Sigmoid colon (tissue), 7 donors: ENCODE data around the gene FAM83E. TPM values are rescaled to one million over a fixed set of nuclear protein-coding genes. Genes with fewer than 3 reads are reported as not detected.

ENCODE experiments used
- DNase-seq: peaks from one replicate; pipeline ENCODE4 v3.0.0-alpha.2; 2019
- H3K27ac ChIP-seq, 4 donors: fragments of 200-600 bp; sonication (generic); one replicate each; pipeline ENCODE4 v1.5.1; 2016 to 2019; ENCODE audit warnings: mild to moderate bottlenecking in 1 of 4
- H3K27me3 ChIP-seq, 3 donors: fragments of 200-600 bp; sonication (generic); one replicate each; pipeline ENCODE4 v1.5.1; 2019; ENCODE audit warnings: mild to moderate bottlenecking in 1 of 3
- H3K36me3 ChIP-seq, 4 donors: fragments of 200-600 bp; sonication (generic); one replicate each; pipeline ENCODE4 v1.5.1; 2016 to 2019
- H3K4me1 ChIP-seq, 4 donors: fragments of 200-600 bp; sonication (generic); one replicate each; pipeline ENCODE4 v1.5.1; 2017 to 2019
- H3K4me3 ChIP-seq, 4 donors: fragments of 200-600 bp; sonication (generic); one replicate each; pipeline ENCODE4 v1.5.1; 2017 to 2019; ENCODE audit warnings: mild to moderate bottlenecking in 2 of 4, moderate library complexity in 1 of 4
- H3K9me3 ChIP-seq, 4 donors: fragments of 200-600 bp in 3 of 4; sonication (generic) in 3 of 4; one replicate each; pipeline versions ENCODE4 v1.5.1 to v1.6.1; 2013 to 2019
- CTCF ChIP-seq, 4 experiments: fragments of 450-650 bp in 3 of 4; fragments of 200-600 bp in 1 of 4; IDR thresholded peaks; one replicate each; pipeline ENCODE4 v1.5.1; 2016 to 2019; ENCODE audit warnings: antibody characterized with exemption in 4 of 4, mild to moderate bottlenecking in 3 of 4, moderate library complexity in 2 of 4
- EP300 ChIP-seq, 4 donors: sonication (generic); formaldehyde crosslinking; IDR thresholded peaks; one replicate each; pipeline ENCODE4 v1.6.1; 2017; ENCODE audit warnings: antibody characterized with exemption in 4 of 4
- POLR2A ChIP-seq, 2 donors: fragments of 450-650 bp; IDR thresholded peaks; one replicate each; pipeline ENCODE4 v1.6.1; 2016; ENCODE audit warnings: antibody characterized with exemption in 2 of 2, mild to moderate bottlenecking in 2 of 2, moderate library complexity in 2 of 2
- POLR2AphosphoS5 ChIP-seq, 4 donors: sonication (generic); formaldehyde crosslinking; IDR thresholded peaks; one replicate each; pipeline ENCODE4 v1.6.1; 2017; ENCODE audit warnings: antibody characterized with exemption in 4 of 4
- WGBS, 2 donors: extraction: QIAGEN DNeasy Blood & Tissue Kit; methylation state at CpG; one replicate each; pipeline ENCODE4 v1.1.7; 2013; 5-methylcytosine and 5-hydroxymethylcytosine counted together
- intact Hi-C: fragments of 100-400 bp; cut with DNase I; formaldehyde crosslinking; loops from one replicate; pipeline ENCODE4 v1.15.1; 2023
- polyA plus RNA-seq, 3 donors: library from polyadenylated mRNA; stranded (reverse); fragments of 200-250 nt; gene quantifications; one replicate each; pipeline ENCODE4 v1.2.3, GENCODE V29; 2013
- total RNA-seq, 4 donors: library from RNA; depleted of rRNA; stranded (reverse); fragments of >200 nt; gene quantifications; one replicate each; pipeline ENCODE4 v1.1.0, GENCODE V29; 2016
- donor health status: healthy with polysubstance abuse.
- donor health status: Bipolar disorder and iron deficiency.
- donor health status: healthy.

Gene FAM83E
- total and polyA plus RNA-seq, 7 donors: 109 to 168 (median 125) TPM; not detected in 4

GRCh38 chr19:48637948-48638830, 23.3 kb upstream of the FAM83E start:
- Histone ChIP-seq H3K36me3 (peaks cover 0 to 1% (median 0%) of the 10 kb centered on the region in 4 donors), H3K4me1 (peaks cover 0 to 43% (median 30%) of the 10 kb centered on the region in 4 donors), H3K9me3 (no peaks in the 10 kb centered on the region), H3K27me3 (no peaks in the 10 kb centered on the region), H3K4me3 (peak overlapping the region; percentile 54 to 89 (median 64)), H3K27ac (peak overlapping the region; percentile 91 to 99 (median 96))
- WGBS, 2 donors: 5 to 9% methylated on average over 29 of the region's 29 CpGs
- peak; percentile 37 to 83 (median 62) for TF ChIP-seq POLR2AphosphoS5 (IDR thresholded peaks at IDR 0.05)
- peak; percentile 52 to 53 for TF ChIP-seq POLR2A (IDR thresholded peaks at IDR 0.05)
- TF ChIP-seq CTCF (IDR thresholded peaks at IDR 0.05): peak in 1 of 4 experiments; percentile 14
- peak in 1 of 4 donors; percentile 9 for TF ChIP-seq EP300 (IDR thresholded peaks at IDR 0.05)
- DNase-seq: peak; percentile 96
- intact Hi-C loops: loop anchor here (10.0 kb wide), 2 partner anchors 327 to 837 kb away; partner anchors contain the start of genes FLT3LG and FTL

DNA sequence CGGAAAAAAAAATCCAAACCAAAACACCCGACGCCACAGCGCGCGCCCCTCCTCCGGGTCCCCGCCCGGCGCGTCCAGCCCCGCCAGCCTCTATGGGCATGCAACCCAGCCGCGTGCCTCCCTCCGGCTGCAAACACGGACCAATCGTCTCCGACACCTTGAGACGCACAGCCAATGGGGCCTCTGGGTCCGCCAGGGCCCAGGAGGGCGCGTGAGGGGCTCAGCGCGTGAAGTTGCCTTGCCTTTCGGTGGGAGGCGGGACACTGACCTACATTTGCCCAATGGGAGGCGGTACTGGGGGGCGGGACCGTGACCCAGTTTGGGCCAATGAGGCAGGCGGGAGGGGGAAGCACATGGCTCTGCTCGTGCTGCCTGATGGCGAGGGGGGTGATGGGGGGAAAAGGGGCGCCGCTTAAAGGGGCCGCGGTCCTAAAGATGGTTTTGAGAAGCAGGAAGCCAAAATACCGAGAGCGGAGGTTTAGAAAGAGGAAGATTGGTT, 22.6 kb upstream of the FAM83E start:
- peak overlapping the region; percentile 91 to 99 (median 96) for H3K27ac ChIP-seq
- H3K4me1 ChIP-seq: peaks cover 0 to 50% (median 37%) of the 10 kb centered on the region in 4 donors
- intact Hi-C loops: loop anchor here (10.0 kb wide), 2 partner anchors 327 to 837 kb away; partner anchors contain the start of genes FLT3LG and FTL
- H3K27me3 ChIP-seq: no peaks in the 10 kb centered on the region
- TF ChIP-seq EP300 (IDR thresholded peaks at IDR 0.05): peak in 1 of 4 donors; percentile 74
- TF ChIP-seq POLR2A (IDR thresholded peaks at IDR 0.05): no peak
- peak; percentile 66 to 92 (median 71) for TF ChIP-seq POLR2AphosphoS5 (IDR thresholded peaks at IDR 0.05)
- TF ChIP-seq CTCF (IDR thresholded peaks at IDR 0.05): no peak
- peak; percentile 100 for DNase-seq
- H3K36me3 ChIP-seq: peaks cover 0 to 8% (median 3%) of the 10 kb centered on the region in 4 donors
- H3K4me3 ChIP-seq: peak overlapping the region; percentile 54 to 89 (median 64)
- no peaks in the 10 kb centered on the region for H3K9me3 ChIP-seq
- 0% methylated on average over 38 of the region's 38 CpGs for WGBS, 2 donors

- Histone ChIP-seq H3K27ac (peak within 1 kb of the TSS; percentile 91 to 99 (median 96)), H3K4me3 (peak within 1 kb of the TSS; percentile 54 to 89 (median 64)), H3K9me3 (no peaks in the 10 kb centered on the region), H3K36me3 (peaks cover 0 to 12% (median 4%) of the 10 kb centered on the region in 4 donors), H3K27me3 (no peaks in the 10 kb centered on the region), H3K4me1 (peaks cover 0 to 52% (median 42%) of the 10 kb centered on the region in 4 donors)
- 0 to 1% methylated on average over 40 of the region's 40 CpGs for WGBS, 2 donors
- no peak for DNase-seq
- TF ChIP-seq POLR2A (IDR thresholded peaks at IDR 0.05) (peak; percentile 70 to 74), EP300 (IDR thresholded peaks at IDR 0.05) (no peak), CTCF (IDR thresholded peaks at IDR 0.05) (peak in 1 of 4 experiments; percentile 15), POLR2AphosphoS5 (IDR thresholded peaks at IDR 0.05) (peak in 2 of 4 donors; percentile 85 to 89)
- intact Hi-C loops: loop anchor here (10.0 kb wide), 2 partner anchors 328 to 838 kb away; partner anchors contain the start of genes FLT3LG and FTL
Measured at GRCh38 chr19:48636859-48637448, 22.1 kb upstream of the FAM83E start, which contains the start of gene DBP. DBP (minus strand) TSS chr19:48637379; CDS start chr19:48636994, 385 bp downstream.
